ENCODE results near the gene KCNMA1. TPM values are rescaled to one million over a fixed set of nuclear protein-coding genes. Genes with fewer than 3 reads are reported as not detected.

KCNMA1 gene
- total and polyA plus RNA-seq, 10 of the 15 experiments (the other 5 are each of a cell fraction or from before 2014, with no cell fraction given): 8.5 to 77.0 (median 21.3) TPM

DNA sequence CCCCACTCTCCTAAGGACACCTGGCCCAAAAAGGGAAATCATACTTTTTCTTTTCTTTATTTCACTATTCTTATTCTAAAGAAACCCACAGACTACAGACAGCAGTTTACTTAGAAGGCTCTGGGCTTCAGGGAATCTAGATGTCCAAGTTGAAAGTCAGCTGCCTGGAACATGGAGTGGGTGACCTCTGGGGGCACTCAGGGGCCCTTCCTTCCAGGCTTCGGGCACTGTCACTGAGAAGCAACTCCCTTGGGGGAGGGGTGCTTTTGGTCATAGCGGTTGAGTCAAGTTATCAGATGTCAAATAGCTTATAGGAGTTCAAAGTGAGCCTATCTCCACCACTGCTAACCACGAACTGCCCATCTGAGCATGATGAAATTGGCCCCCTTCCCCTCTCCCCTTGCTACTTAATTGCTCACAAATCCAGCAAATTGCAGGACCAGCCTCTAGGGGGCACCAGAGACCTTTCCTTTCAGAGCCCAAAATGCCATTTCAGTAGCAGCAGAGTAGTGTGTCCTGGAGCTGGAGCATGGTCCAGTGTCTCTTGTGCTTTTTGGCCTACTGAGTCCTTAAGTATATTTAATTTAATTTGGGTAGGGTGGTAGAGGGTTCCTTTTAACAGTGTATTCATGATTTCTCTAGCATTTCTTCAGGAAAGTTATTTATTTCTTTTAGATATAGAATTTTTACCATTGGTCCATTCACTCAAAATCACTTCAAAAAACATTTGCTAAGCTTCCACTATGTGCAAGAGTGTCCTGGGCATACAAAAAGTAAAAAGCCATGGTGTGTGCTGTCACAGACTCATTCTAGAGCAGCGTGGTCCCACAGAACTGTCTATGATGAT lies 463.8 kb downstream of the KCNMA1 start:
- no TSS peak for BruUV-seq (replicated peaks)
- Histone ChIP-seq H3K9me3 (replicated peaks; ENCODE audit: control insufficient read depth, insufficient read depth, low read length) (no peaks in the 10 kb centered on the region), H3K4me3 (no peak overlapping the region), H2AFZ (ENCODE audit: control insufficient read depth, low read depth, low read length) (no peak overlapping the region), H4K20me1 (ENCODE audit: control insufficient read depth, insufficient read depth) (no peaks in the 10 kb centered on the region), H3K27me3 (replicated peaks in 1 of 2; ENCODE audit: control insufficient read depth in 2 of 2, insufficient read depth in 2 of 2, low read length in 1 of 2) (no peaks in the 10 kb centered on the region), H3K4me2 (ENCODE audit: control insufficient read depth, insufficient read depth) (no peak overlapping the region), H3K4me1 (ENCODE audit: control insufficient read depth, insufficient read depth, low read length) (no peaks in the 10 kb centered on the region), H3K9ac (ENCODE audit: control insufficient read depth, insufficient read depth, low read length) (no peak overlapping the region), H3K27ac (ENCODE audit: control insufficient read depth, insufficient read depth) (no peak overlapping the region), H3K79me2 (ENCODE audit: control insufficient read depth, insufficient read depth, low read length) (no peaks in the 10 kb centered on the region), H3K36me3 (ENCODE audit: control insufficient read depth in 2 of 2, insufficient read depth in 2 of 2, low read length in 1 of 2) (no peaks in the 10 kb centered on the region)
- DNase-seq (ENCODE audit: low read depth, low spot score) (peak; percentile 28), FAIRE-seq (peak; percentile 88), ATAC-seq (peak; percentile 84)
- in situ Hi-C loops (cut with MboI) (no loop called here), intact Hi-C loops (cut with micrococcal nuclease; ENCODE audit: unreplicated experiment) (loop anchor here (1.0 to 5.0 kb wide), 5 partner anchors 69 to 537 kb away; no protein-coding TSS in a partner anchor)
- 8% methylated on average over 4 of the region's 4 CpGs for WGBS (ENCODE audit: insufficient coverage, insufficient replicate concordance, low lambda C conversion rate, missing lambda C conversion rate)
- POLR2A ChIA-PET: interaction anchor here (0.8 to 1.1 kb wide), 2 partner anchors 69 to 537 kb away, joined by 3 to 6 read pairs; no protein-coding TSS in a partner anchor
- CTCF ChIA-PET: interaction anchor here (0.6 to 23.3 kb wide), 60 partner anchors 8 to 663 kb away, joined by 3 to 532 read pairs (median 4); partner anchors contain the start of gene KCNMA1
- RAD21 ChIA-PET (ENCODE audit: unreplicated experiment): interaction anchor here (0.6 to 5.9 kb wide), 30 partner anchors 9 to 540 kb away, joined by 3 to 59 read pairs (median 6); partner anchors contain the start of gene KCNMA1
- SMC1A ChIA-PET (ENCODE audit: uncharacterized antibody, unreplicated experiment): interaction anchor here (0.6 to 10.3 kb wide), 42 partner anchors 10 to 583 kb away, joined by 3 to 106 read pairs (median 5); no protein-coding TSS in a partner anchor
- no peak for TF ChIP-seq CBFB (IDR thresholded peaks at IDR 0.05; ENCODE audit: low read depth)
- TF ChIP-seq CTCF (IDR thresholded peaks at IDR 0.05 in 2 of 3, conservative IDR thresholded peaks at IDR 0.05 in 1 of 3; ENCODE audit: control insufficient read depth in 2 of 3, extremely low read depth in 1 of 3, insufficient read depth in 1 of 3, low read depth in 3 of 3, low read length in 3 of 3): peak; percentile 80 to 96 (median 81); a peak in 5 of 6 replicates
- TF ChIP-seq, protein P1, sequence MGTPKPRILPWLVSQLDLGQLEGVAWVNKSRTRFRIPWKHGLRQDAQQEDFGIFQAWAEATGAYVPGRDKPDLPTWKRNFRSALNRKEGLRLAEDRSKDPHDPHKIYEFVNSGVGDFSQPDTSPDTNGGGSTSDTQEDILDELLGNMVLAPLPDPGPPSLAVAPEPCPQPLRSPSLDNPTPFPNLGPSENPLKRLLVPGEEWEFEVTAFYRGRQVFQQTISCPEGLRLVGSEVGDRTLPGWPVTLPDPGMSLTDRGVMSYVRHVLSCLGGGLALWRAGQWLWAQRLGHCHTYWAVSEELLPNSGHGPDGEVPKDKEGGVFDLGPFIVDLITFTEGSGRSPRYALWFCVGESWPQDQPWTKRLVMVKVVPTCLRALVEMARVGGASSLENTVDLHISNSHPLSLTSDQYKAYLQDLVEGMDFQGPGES (IDR thresholded peaks at IDR 0.05): no peak
- TF ChIP-seq POLR2AphosphoS2 (IDR thresholded peaks at IDR 0.05; ENCODE audit: low read depth, low read length): no peak
- TF ChIP-seq, protein P2, sequence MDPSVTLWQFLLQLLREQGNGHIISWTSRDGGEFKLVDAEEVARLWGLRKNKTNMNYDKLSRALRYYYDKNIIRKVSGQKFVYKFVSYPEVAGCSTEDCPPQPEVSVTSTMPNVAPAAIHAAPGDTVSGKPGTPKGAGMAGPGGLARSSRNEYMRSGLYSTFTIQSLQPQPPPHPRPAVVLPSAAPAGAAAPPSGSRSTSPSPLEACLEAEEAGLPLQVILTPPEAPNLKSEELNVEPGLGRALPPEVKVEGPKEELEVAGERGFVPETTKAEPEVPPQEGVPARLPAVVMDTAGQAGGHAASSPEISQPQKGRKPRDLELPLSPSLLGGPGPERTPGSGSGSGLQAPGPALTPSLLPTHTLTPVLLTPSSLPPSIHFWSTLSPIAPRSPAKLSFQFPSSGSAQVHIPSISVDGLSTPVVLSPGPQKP (IDR thresholded peaks at IDR 0.05; ENCODE audit: low read depth, low read length): no peak
- TF ChIP-seq SREBF1 (IDR thresholded peaks at IDR 0.05; ENCODE audit: low read length): no peak
- TF ChIP-seq YY1 (IDR thresholded peaks at IDR 0.05; ENCODE audit: low read depth, low read length): peak; percentile 56; the same call in 1 of the 2 replicates
- no peak for TF ChIP-seq NFIC (IDR thresholded peaks at IDR 0.05; ENCODE audit: low read depth, low read length)
- no peak for TF ChIP-seq TAF1 (IDR thresholded peaks at IDR 0.05; ENCODE audit: borderline replicate concordance, low read depth, low read length)
- TF ChIP-seq SMC3 (IDR thresholded peaks at IDR 0.05; ENCODE audit: borderline replicate concordance, low read length): peak; percentile 77
- no peak for TF ChIP-seq CUX1 (IDR thresholded peaks at IDR 0.05; ENCODE audit: insufficient replicate concordance, low read depth, low read length)
- TF ChIP-seq RAD21 (IDR thresholded peaks at IDR 0.05; ENCODE audit: insufficient read depth, low read depth, low read length): peak; percentile 96
